ENCODE results near the gene CCDC150.

- TF ChIP-seq CTCF (IDR thresholded peaks at IDR 0.05; ENCODE audit: insufficient read depth, low read depth, low read length) (peak; percentile 22), EZH2 (IDR thresholded peaks at IDR 0.05; ENCODE audit: insufficient read depth, low read length) (no peak)
Observed at GRCh38 chr2:196758474-196759377, 119.2 kb downstream of the CCDC150 start.
